ENCODE results near the gene MEF2C. TPM values are rescaled to one million over a fixed set of nuclear protein-coding genes. Genes with fewer than 3 reads are reported as not detected.
"Not testable (repeated sequence)": the region's sequence is repeated elsewhere in the genome, so short reads cannot be mapped to it uniquely, and the experiment has no call there.

The MEF2C gene
- total RNA-seq, 1 donor from 2014 or later: 29.6 TPM

- Mint-ChIP-seq H3K4me1 (ENCODE audit: low read depth) (peaks cover 5% of the 10 kb centered on the region), H3K9me3 (ENCODE audit: low read depth) (peaks cover 5% of the 10 kb centered on the region), H3K4me3 (ENCODE audit: unreplicated experiment) (no peak overlapping the region), H3K27me3 (ENCODE audit: low read depth) (no peaks in the 10 kb centered on the region), H3K36me3 (ENCODE audit: low read depth) (peaks cover 19% of the 10 kb centered on the region), H3K27ac (ENCODE audit: unreplicated experiment) (no peak overlapping the region)
- DNase-seq (ENCODE audit: low spot score): no peak
- TF ChIP-seq, protein P1, sequence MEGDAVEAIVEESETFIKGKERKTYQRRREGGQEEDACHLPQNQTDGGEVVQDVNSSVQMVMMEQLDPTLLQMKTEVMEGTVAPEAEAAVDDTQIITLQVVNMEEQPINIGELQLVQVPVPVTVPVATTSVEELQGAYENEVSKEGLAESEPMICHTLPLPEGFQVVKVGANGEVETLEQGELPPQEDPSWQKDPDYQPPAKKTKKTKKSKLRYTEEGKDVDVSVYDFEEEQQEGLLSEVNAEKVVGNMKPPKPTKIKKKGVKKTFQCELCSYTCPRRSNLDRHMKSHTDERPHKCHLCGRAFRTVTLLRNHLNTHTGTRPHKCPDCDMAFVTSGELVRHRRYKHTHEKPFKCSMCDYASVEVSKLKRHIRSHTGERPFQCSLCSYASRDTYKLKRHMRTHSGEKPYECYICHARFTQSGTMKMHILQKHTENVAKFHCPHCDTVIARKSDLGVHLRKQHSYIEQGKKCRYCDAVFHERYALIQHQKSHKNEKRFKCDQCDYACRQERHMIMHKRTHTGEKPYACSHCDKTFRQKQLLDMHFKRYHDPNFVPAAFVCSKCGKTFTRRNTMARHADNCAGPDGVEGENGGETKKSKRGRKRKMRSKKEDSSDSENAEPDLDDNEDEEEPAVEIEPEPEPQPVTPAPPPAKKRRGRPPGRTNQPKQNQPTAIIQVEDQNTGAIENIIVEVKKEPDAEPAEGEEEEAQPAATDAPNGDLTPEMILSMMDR (IDR thresholded peaks at IDR 0.05): no peak
These were observed 79.7 kb downstream of the MEF2C start for GRCh38 chr5:88803309-88803708.

GRCh38 chr5:88799938-88800535 is 82.9 kb downstream of the MEF2C start:
- H3K4me3 Mint-ChIP-seq (ENCODE audit: unreplicated experiment): no peak overlapping the region
- DNase-seq (ENCODE audit: low spot score): no peak

DNA sequence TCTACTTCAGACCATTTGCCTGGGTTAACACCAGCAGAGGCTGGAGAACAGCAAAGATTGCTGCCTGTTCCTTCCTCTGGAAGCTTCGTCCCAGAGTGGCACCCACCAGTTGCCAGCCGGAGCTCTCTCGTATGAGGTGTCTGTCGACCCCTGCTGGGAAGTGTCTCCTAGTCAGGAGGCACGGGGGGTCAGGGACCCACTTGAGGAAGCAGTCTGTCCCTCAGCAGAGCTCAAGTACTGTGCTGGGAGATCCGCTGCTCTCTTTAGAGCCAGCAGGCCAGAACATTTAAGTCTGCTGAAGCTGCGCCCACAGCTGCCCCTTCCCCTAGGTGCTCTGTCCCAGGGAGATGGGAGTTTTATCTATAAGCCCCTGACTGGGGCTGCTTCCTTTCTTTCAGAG is 84.1 kb downstream of the MEF2C start:
- peaks cover 20% of the 10 kb centered on the region for H3K36me3 Mint-ChIP-seq (ENCODE audit: low read depth)
- H3K4me1 Mint-ChIP-seq (ENCODE audit: low read depth); H3K27me3 Mint-ChIP-seq (ENCODE audit: low read depth); H3K27ac Mint-ChIP-seq (ENCODE audit: unreplicated experiment); H3K4me3 Mint-ChIP-seq (ENCODE audit: unreplicated experiment); DNase-seq (ENCODE audit: low spot score): not testable (repeated sequence)
- peaks cover 11% of the 10 kb centered on the region for H3K9me3 Mint-ChIP-seq (ENCODE audit: low read depth)

More at GRCh38 chr5:88799938-88800535, 82.9 kb downstream of the MEF2C start:
- Mint-ChIP-seq H3K36me3 (ENCODE audit: low read depth) (peaks cover 24% of the 10 kb centered on the region), H3K27me3 (ENCODE audit: low read depth) (no peaks in the 10 kb centered on the region), H3K27ac (ENCODE audit: unreplicated experiment) (no peak overlapping the region), H3K9me3 (ENCODE audit: low read depth) (peaks cover 11% of the 10 kb centered on the region), H3K4me1 (ENCODE audit: low read depth) (peaks cover 5% of the 10 kb centered on the region)
- TF ChIP-seq, protein P1 (IDR thresholded peaks at IDR 0.05): no peak

GRCh38 chr5:88793797-88794196 is 89.2 kb downstream of the MEF2C start:
- not testable (repeated sequence) for H3K27ac Mint-ChIP-seq (ENCODE audit: unreplicated experiment); H3K27me3 Mint-ChIP-seq (ENCODE audit: low read depth); H3K4me1 Mint-ChIP-seq (ENCODE audit: low read depth); H3K4me3 Mint-ChIP-seq (ENCODE audit: unreplicated experiment); DNase-seq (ENCODE audit: low spot score); H3K9me3 Mint-ChIP-seq (ENCODE audit: low read depth)
- H3K36me3 Mint-ChIP-seq (ENCODE audit: low read depth): peaks cover 12% of the 10 kb centered on the region

DNA sequence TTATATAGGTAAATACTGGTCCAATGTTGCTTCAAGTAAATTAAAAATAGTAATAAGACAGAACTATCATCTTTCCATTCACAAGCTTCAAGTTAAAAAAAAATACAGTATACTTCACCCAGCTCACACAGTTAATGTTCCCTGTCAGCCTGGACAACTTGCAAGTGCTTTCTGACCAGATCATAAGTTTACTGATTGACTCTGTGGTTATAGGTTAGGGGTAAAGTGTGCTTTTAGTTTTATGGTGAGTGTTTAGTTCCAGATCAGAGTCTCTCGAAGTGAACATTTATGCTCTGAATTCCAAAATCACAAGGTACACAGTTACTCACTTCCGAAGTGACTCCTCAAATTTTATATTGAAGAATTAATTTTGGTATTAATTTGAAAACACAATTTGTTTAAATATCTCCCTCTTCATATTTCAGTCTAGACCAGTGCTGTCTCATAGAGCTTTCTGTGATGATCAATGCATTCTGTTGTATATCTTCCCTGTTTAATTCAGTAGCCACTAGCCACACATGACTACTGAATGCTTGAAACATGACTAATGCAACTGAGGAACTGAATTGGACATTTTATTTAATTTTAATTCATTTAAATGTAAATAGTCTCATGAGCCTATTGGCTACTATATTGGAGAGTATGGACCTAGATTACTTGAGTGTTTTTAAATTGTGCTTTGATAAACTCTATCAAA is 90.7 kb downstream of the MEF2C start:
- no peaks in the 10 kb centered on the region for H3K27me3 Mint-ChIP-seq (ENCODE audit: low read depth)
- no peak overlapping the region for H3K4me3 Mint-ChIP-seq (ENCODE audit: unreplicated experiment)
- H3K27ac Mint-ChIP-seq (ENCODE audit: unreplicated experiment): no peak overlapping the region
- TF ChIP-seq, protein P1 (IDR thresholded peaks at IDR 0.05): no peak
- peaks cover 6% of the 10 kb centered on the region for H3K4me1 Mint-ChIP-seq (ENCODE audit: low read depth)
- H3K36me3 Mint-ChIP-seq (ENCODE audit: low read depth): peaks cover 3% of the 10 kb centered on the region
- DNase-seq (ENCODE audit: low spot score): no peak
- no peaks in the 10 kb centered on the region for H3K9me3 Mint-ChIP-seq (ENCODE audit: low read depth)

DNA sequence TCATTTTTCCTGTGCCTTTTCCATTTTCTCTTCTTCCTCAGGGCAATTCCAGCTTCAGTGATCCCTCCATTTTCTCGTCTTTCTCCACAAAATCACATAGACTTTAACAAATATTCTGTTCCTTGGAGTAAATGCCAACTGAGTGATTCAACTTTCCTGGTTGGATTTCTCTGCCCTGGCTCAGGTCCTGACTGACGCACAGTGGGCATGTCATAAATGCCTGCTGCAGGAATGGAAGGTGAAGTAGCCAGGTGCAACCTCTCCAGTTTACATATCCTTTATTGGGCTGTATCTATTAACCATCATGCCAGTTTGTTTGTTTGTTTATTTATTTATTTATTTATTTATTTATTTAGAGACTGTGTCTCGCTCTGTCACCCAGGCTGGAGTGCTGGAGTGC is 95.1 kb downstream of the MEF2C start:
- H3K27ac Mint-ChIP-seq (ENCODE audit: unreplicated experiment): no peak overlapping the region
- peaks cover 30% of the 10 kb centered on the region for H3K4me1 Mint-ChIP-seq (ENCODE audit: low read depth)
- no peak overlapping the region for H3K4me3 Mint-ChIP-seq (ENCODE audit: unreplicated experiment)
- no peaks in the 10 kb centered on the region for H3K9me3 Mint-ChIP-seq (ENCODE audit: low read depth)
- no peaks in the 10 kb centered on the region for H3K27me3 Mint-ChIP-seq (ENCODE audit: low read depth)
- H3K36me3 Mint-ChIP-seq (ENCODE audit: low read depth): no peaks in the 10 kb centered on the region
- TF ChIP-seq, protein P1 (IDR thresholded peaks at IDR 0.05): no peak
- DNase-seq (ENCODE audit: low spot score): no peak

Measured in chondrocyte (in vitro differentiated cells).